Fibroblast of mammary gland (primary cell): Measurements from ENCODE around the gene DOCK11.
"Not testable (repeated sequence)": the region's sequence is repeated elsewhere in the genome, so short reads cannot be mapped to it uniquely, and the experiment has no call there.

Source experiments
- DNase-seq: peaks from one replicate; pipeline ENCODE4 v3.0.0-alpha.2; 2010; ENCODE audit warnings: low read depth
- H3K4me3 ChIP-seq: 2 replicates; pipeline ENCODE4 v1.5.1; 2011; ENCODE audit warnings: low read depth, mild to moderate bottlenecking, low read length, moderate library complexity; ENCODE audit not compliant: control insufficient read depth
- CTCF ChIP-seq: conservative IDR thresholded peaks from 2 replicates; pipeline ENCODE4 v1.5.1; 2011; ENCODE audit warnings: low read depth, low read length, inconsistent platforms; ENCODE audit not compliant: control insufficient read depth, insufficient read depth

The DOCK11 gene

GRCh38 chrX:118693843-118694242 is 198.2 kb downstream of the DOCK11 start:
- DNase-seq = no peak
- no peak overlapping the region for H3K4me3 ChIP-seq
- TF ChIP-seq CTCF = no peak

GRCh38 chrX:118694638-118695037 is 199.0 kb downstream of the DOCK11 start:
- no peak overlapping the region for H3K4me3 ChIP-seq
- no peak for TF ChIP-seq CTCF
- no peak for DNase-seq

- DNase-seq = peak; percentile 41
Observed at GRCh38 chrX:118698516-118699170, 203.0 kb downstream of the DOCK11 start.

GRCh38 chrX:118702741-118703140 is 207.1 kb downstream of the DOCK11 start:
- DNase-seq = peak; percentile 6
- no peak for TF ChIP-seq CTCF
- no peak overlapping the region for H3K4me3 ChIP-seq

More at GRCh38 chrX:118698516-118699170, 203.0 kb downstream of the DOCK11 start:
- no peak for TF ChIP-seq CTCF
- H3K4me3 ChIP-seq = no peak overlapping the region

- no peak for DNase-seq
- H3K4me3 ChIP-seq = no peak overlapping the region
- no peak for TF ChIP-seq CTCF
Observed at GRCh38 chrX:118706681-118707080, 211.1 kb downstream of the DOCK11 start.

- H3K4me3 ChIP-seq = no peak overlapping the region
- DNase-seq = no peak
- no peak for TF ChIP-seq CTCF
Observed at GRCh38 chrX:118714521-118714920, 218.9 kb downstream of the DOCK11 start.

GRCh38 chrX:118715917-118716316 is 220.3 kb downstream of the DOCK11 start:
- not testable (repeated sequence) for DNase-seq, H3K4me3 ChIP-seq

GRCh38 chrX:118716833-118717232 is 221.2 kb downstream of the DOCK11 start:
- H3K4me3 ChIP-seq, DNase-seq: not testable (repeated sequence)
